AG04449 (cell line): Measurements from ENCODE around the gene BCAT1.

Source experiments
- CTCF ChIA-PET: fragments of 350-600 bp; formaldehyde crosslinking; extraction: SDS; loops from one replicate; lab custom pipeline; 2021; ENCODE audit warnings: antibody characterized with exemption; lab: Yijun Ruan, JAX
- POLR2A ChIA-PET: fragments of 400-600, 350-600 bp; formaldehyde crosslinking; extraction: SDS; loops from one replicate; lab custom pipeline; 2020; ENCODE audit warnings: antibody characterized with exemption, inconsistent platforms; lab: Yijun Ruan, JAX
- DNase-seq: peaks from one replicate; pipeline ENCODE4 v3.0.0-alpha.2; 2010; ENCODE audit warnings: low read depth, low spot score
- H3K4me3 ChIP-seq: 2 replicates; pipeline ENCODE4 v1.5.1; 2011; ENCODE audit warnings: low read depth, mild to moderate bottlenecking, control low read depth, low read length
- TF ChIP-seq, protein P1 (sequence below): IDR thresholded peaks from one replicate; pipeline ENCODE4 v1.5.1; 2011; ENCODE audit warnings: mild to moderate bottlenecking, moderate library complexity, low read length, control low read depth, inconsistent platforms; ENCODE audit not compliant: insufficient read depth; ENCODE audit errors: missing control alignments

The BCAT1 gene

DNA sequence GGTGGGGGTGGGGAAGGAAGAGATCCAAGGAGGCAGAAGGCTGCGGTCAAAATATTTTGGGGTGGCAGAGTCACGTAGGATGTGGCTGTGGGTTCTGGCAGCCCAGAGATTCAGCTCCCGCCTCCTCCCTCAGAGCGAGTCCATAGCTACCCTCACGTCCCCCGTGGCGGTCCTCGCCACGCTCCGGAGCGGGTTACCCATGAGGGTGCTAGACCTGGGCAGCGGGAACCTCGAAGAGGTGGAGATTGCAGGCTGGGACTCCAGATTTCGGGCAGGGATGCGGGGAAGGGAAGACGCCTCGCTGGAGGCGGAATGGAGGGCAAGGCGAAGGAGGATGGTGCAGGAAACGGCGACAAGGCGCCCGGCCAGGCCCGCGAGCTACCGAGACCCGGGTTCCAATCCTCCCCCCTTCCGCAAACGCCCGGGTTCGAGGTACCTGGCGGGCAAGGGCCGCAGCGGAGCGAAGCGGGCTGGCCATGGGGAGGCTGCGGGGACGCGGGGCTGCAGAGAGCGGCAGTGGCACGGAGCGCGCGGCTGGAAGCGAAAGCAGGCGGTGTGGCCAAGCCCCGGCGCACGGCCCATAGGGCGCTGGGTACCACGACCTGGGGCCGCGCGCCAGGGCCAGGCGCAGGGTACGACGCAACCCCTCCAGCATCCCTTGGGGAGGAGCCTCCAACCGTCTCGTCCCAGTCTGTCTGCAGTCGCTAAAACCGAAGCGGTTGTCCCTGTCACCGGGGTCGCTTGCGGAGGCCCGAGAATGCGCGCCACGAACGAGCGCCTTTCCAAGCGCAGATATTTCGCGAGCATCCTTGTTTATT lies 46.2 kb downstream of the BCAT1 start:
- TF ChIP-seq, protein P1, sequence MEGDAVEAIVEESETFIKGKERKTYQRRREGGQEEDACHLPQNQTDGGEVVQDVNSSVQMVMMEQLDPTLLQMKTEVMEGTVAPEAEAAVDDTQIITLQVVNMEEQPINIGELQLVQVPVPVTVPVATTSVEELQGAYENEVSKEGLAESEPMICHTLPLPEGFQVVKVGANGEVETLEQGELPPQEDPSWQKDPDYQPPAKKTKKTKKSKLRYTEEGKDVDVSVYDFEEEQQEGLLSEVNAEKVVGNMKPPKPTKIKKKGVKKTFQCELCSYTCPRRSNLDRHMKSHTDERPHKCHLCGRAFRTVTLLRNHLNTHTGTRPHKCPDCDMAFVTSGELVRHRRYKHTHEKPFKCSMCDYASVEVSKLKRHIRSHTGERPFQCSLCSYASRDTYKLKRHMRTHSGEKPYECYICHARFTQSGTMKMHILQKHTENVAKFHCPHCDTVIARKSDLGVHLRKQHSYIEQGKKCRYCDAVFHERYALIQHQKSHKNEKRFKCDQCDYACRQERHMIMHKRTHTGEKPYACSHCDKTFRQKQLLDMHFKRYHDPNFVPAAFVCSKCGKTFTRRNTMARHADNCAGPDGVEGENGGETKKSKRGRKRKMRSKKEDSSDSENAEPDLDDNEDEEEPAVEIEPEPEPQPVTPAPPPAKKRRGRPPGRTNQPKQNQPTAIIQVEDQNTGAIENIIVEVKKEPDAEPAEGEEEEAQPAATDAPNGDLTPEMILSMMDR = no peak
- ChIA-PET POLR2A (interaction anchor here (1.0 kb wide), 1 partner anchor 9 kb away, joined by 4 read pairs; no protein-coding TSS in a partner anchor), CTCF (no interaction called here)
- DNase-seq = no peak
- H3K4me3 ChIP-seq = peak overlapping the region; percentile 61

DNA sequence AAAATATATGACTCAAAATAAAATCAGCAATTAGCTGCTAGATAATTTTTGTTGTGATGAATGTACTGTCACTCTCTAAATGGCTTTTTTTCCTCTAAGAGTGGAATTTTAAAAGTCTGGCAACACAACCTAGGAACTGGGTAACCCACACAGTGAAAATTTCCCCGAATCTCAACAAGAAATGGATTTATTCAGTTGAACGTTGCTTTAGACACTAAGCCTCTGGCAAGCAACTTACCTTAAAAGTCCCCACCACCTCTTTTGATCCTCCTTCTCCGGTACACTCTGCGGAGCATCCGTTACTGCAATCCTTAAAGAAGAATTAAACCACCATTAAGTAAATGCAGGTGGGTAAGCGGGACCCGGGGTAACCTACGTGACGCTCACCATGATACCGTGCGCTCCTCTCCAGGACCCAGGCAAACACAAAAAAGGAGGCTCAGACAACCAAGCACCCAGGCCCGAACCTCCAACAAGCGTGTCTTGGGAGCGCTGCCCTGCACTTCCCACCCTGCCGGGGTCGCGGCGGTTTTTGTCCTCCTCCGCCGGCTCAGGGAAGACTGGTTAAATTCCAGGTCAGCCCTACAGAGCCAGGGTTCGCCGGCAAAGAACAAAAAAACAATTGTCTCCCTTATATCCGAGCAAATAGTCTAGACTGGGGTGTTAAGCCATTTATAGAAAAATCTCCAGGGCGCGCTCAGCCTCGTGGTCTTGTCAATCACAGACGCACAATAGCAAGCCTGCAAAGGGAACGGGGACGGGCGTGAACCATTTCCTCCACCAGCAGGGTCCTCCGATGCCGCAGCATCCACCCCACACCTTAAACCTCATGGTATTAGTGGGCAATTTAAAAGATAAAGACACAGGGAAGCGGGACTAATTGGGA lies 47.1 kb downstream of the BCAT1 start:
- CTCF ChIA-PET = interaction anchor here (0.7 kb wide), 1 partner anchor 10 kb away, joined by 3 read pairs; no protein-coding TSS in a partner anchor
- TF ChIP-seq, protein P1 = no peak
- DNase-seq = no peak
- peak overlapping the region; percentile 61 for H3K4me3 ChIP-seq
- POLR2A ChIA-PET = interaction anchor here (1.0 to 1.3 kb wide), 4 partner anchors 8 to 45 kb away, joined by 3 to 6 read pairs (median 4); no protein-coding TSS in a partner anchor

DNA sequence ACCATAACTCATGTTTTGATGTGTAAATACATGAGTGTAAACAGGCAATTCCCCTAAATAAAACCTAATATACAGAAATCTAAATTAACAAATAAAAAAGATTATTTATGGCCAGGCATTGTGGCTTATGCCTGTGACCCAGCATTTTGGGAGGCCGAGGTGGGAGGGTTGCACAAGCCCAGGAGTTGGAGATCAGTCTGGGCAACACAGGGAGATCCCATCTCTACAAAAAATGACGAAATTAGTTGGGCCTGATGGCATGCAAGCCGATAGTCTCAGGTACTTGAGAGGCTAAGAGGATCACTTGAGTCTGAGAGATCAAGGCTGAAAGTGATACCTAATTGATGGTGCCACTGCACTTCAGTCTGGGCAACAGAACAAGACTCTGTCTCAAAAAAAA lies 48.7 kb downstream of the BCAT1 start:
- ChIA-PET CTCF (no interaction called here), POLR2A (no interaction called here)
- TF ChIP-seq, protein P1 = no peak
- H3K4me3 ChIP-seq = no peak overlapping the region
- DNase-seq = no peak

DNA sequence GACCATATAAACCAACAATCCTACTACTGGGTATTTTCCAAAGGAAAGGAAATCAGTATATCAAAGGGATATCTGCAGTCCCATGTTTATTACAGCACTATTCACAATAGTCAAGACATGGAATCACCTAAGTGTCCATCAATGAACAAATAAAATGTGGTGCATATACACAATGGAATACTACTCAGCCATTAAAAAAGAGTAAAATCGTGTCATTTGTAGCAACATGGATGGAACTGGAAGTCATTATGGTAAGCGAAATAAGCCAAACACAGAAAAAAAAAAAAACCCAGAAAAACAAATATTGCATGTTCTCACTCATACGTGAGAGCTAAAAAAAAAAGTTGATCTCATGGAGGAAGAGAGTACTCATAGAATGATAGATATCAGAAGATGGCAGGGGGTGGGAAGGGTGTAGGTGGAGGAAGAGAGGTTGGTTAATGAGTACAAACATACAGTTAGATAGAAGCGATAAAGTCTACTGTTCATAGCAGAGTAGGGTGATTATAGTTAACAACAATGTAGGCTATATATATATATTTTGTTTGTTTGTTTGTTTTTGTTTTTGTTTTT lies 49.3 kb downstream of the BCAT1 start:
- DNase-seq = no peak
- H3K4me3 ChIP-seq = no peak overlapping the region
- POLR2A ChIA-PET = no interaction called here
- CTCF ChIA-PET = no interaction called here
- TF ChIP-seq, protein P1 = no peak

DNA sequence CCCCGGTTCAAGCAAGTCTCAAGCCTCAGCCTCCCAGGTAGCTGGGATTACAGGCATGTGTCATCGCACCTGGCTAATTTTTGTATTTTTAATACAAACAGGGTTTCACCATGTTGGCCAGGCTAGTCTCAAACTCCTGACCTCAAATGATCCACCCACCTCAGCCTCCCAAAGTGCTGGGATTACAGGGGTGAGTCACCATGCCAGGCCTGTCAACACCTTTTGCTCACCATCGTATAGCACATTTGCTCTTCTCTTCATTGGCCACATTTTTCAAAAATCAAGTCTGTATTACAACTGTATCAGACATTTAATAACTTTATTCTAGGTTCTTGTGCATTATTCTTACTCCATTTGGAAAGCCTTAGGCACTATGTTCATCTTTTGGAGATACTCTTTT lies 50.3 kb downstream of the BCAT1 start:
- CTCF ChIA-PET = no interaction called here
- no peak overlapping the region for H3K4me3 ChIP-seq
- no peak for DNase-seq
- TF ChIP-seq, protein P1 = no peak
- POLR2A ChIA-PET = no interaction called here

DNA sequence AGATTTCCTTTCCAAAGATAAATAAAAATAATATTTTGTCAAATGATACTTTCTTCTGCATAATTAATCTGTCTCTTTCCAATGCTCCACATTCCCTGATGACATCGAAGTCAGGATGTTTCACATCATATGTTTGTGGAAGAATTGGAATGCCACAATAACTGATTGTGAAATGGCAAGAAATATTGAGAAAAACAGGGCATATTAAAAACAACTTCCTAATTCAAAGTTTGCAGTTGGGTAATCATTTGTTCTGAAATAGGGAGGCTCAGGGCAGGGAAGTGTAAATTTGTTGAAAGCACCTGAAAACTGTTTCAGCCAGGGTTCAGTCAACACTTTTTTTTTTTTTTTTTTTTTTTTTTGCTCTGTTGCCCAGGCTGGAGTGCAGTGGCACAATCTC lies 50.7 kb downstream of the BCAT1 start:
- ChIA-PET CTCF (no interaction called here), POLR2A (no interaction called here)
- TF ChIP-seq, protein P1 = no peak
- no peak for DNase-seq
- no peak overlapping the region for H3K4me3 ChIP-seq
